EH (cell line): ENCODE results near the gene MOGAT1.
"Not testable (repeated sequence)": the region's sequence is repeated elsewhere in the genome, so short reads cannot be mapped to it uniquely, and the experiment has no call there.

Source experiments
- DNase-seq: peaks from one replicate; pipeline ENCODE4 v3.0.0-alpha.2; 2015; ENCODE audit warnings: low read depth

Gene MOGAT1

DNA sequence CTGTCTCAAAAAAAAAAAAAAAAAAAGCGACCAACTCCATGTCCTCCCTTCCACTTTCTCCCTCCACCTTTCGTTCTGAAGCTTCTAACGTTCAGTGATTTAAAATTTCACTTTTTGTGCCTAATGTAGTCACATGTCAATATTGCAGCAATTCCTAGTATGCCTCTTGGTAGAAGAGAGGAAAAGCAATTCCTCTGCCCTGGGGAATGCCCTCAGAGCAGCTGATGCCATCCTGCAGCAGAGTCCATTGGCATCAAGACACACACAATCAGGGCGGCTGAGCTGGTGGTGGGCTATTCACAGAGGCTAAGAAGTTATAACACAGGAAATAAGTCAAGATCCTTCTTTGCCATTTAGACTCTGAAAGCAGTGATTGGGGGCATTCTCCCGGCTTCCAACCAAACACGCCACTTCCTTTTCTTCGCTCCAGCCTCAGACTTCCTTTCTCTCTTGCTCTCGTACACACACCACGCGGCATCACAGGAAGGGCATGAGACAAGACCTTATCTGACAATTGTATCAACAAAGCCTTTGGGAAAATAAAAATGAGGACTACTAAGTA, 71.9 kb downstream of the MOGAT1 start:
- peak; percentile 66 for DNase-seq

DNA sequence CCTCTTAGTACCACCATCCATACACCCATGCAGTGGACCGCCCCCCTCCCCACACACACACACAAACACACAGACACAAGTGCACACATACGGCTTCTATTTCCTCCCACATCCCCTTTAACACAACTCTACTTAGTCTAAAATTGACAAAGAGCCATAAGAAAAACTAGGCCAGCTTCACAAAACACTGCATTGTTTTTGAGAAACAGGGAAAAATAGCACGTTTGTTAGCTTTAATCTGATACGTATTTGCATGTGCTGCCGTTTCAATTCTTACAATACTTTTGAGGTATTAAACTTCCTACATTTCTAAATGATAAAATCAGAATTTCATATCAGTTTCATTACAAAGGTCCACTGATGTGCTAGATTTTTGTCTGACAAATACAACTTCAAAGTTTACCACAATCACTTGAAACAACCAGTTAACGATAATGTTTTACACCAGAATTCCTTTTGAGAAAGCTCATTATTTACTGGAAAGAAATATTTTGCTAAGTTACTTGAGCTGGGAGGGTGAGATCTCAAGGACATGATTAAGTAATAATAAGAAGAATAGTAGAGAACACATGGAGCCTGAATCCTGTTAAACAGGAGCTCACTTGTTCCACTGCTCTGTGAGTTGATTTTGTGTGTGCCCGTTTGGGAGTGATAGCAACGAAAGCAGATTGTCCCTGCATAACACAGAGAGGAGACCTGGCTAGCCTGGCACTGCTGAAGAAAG, 74.5 kb downstream of the MOGAT1 start:
- peak; percentile 58 for DNase-seq

- no peak for DNase-seq
These were observed 76.2 kb downstream of the MOGAT1 start for GRCh38 chr2:222747526-222748160.

DNA sequence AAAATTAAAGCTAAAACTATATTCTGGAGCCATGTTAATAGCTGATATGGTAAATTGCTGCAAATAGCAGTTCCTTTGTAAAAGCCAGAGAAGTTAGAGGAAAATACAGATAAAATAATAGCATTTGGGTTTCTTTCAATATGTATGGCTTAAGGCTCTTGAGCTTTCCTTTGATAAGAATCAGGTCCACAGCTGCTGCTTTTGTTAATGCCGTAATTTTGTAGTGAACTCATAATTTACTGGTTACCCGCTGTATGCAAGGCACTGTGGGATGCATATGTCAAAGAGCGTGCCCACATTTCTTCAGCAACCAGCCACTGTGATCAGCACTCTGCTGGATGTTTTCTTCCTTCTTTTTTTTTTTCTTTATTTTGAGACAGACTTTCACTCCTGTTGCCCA, 79.1 kb downstream of the MOGAT1 start:
- no peak for DNase-seq

GRCh38 chr2:222751238-222751637, 79.8 kb downstream of the MOGAT1 start:
- no peak for DNase-seq

DNA sequence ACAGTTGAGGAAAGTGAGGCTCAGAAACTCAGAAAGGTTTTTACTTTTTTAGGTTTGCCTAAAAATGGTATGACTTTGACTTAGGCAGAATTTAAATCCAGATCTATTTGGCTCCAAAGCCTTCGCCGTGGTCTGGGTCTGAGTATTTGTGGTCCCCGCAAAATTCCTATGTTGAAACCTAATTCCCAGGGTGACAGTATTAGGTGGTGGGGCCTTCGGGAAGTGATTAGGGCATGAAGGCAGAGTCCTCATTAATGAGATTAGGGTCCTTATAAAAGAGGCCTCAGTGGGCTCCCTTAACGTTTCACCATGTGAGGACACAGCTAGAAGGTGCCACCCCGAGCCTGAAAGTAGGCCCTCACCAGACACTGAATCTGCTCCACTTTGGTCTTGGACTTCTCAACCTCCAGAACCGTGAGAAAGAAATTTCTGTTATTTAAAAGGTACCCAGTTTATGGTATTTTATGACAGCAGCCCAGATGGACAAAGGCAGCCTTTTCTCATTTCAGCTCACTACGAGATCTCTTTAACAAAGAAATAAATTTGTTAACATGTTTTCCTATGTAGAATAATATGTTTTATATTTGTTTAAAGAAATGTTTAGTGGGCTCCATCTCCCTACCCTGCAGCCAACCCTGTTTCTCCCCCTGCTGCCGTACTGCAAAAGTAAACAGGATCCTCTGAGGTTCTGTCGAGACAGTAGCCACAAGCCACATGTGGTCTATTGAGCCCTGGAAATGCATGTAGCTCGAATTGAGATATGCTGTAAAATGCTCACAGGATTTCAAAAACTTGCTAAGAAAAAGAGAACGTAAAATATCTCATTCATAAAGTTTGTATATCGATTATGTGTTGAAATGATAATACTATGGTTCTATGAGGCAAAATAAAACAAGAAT, 80.6 kb downstream of the MOGAT1 start:
- no peak for DNase-seq

GRCh38 chr2:222752746-222753145, 81.3 kb downstream of the MOGAT1 start:
- no peak for DNase-seq

GRCh38 chr2:222753251-222753824, 81.9 kb downstream of the MOGAT1 start:
- DNase-seq = peak; percentile 59

- no peak for DNase-seq
These were observed 83.0 kb downstream of the MOGAT1 start for GRCh38 chr2:222754324-222754930.

DNA sequence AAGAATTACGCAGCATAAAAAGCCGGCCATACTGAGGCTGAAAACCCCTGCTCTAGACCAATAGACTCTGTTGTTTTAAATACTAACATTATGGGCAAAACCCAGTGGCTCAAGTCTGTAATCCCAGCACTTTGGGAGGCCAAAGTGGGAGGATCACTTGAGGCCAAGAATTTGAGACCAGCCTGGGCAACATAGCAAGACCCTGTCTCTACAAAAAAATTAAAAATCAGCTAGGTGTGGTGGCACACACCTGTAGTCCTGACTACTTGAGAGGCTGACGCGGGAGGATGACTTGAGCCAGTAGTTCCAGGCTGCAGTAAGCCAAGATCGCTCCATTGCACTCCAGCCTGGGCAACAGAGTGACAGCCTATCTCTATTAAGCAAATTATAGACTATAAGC, 84.1 kb downstream of the MOGAT1 start:
- DNase-seq = not testable (repeated sequence)

GRCh38 chr2:222756362-222756831, 84.9 kb downstream of the MOGAT1 start:
- peak; percentile 20 for DNase-seq

DNA sequence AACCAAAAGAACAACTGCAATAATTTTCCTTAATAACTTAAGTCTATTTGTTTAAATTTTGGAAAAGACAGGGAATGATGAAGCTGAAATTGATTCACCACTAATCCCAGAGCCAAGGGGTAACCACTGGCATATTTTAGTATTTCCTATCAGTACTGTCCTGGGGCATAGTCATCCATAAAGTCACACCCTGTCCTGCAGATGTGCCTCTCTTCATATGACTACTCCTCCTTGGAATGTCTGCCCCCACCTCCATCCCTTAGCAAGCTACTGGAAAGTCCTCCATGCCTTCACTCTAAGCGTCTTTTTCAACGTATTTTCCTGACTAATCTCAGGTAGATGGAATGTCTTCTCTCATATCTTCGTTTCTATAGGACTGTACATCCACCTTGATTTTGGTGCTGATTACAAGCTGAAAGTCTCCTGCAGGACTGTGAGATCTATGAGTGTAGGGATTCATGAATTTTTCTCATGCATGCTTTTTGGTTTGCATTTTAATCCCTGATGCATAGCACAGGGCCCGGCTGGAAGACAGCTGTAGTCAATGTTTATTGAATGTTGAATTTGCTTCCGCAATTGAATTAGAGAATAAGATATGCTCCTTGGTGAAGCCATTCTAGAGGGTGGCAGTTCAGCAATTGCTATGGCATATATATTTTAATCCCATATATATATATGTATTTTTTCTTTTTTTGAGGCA, 85.6 kb downstream of the MOGAT1 start:
- DNase-seq = peak; percentile 87
